GM19239 (cell line): ENCODE data around the gene SORCS2.

Source experiments
- DNase-seq: peaks from one replicate; pipeline ENCODE4 v3.0.0; 2011; ENCODE audit warnings: low spot score; ENCODE audit not compliant: insufficient read length
- FAIRE-seq: peaks from 2 replicates; lab custom pipeline; 2011; peaks lifted over from hg19 to GRCh38; lab: Jason Lieb, UNC

Gene SORCS2

DNA sequence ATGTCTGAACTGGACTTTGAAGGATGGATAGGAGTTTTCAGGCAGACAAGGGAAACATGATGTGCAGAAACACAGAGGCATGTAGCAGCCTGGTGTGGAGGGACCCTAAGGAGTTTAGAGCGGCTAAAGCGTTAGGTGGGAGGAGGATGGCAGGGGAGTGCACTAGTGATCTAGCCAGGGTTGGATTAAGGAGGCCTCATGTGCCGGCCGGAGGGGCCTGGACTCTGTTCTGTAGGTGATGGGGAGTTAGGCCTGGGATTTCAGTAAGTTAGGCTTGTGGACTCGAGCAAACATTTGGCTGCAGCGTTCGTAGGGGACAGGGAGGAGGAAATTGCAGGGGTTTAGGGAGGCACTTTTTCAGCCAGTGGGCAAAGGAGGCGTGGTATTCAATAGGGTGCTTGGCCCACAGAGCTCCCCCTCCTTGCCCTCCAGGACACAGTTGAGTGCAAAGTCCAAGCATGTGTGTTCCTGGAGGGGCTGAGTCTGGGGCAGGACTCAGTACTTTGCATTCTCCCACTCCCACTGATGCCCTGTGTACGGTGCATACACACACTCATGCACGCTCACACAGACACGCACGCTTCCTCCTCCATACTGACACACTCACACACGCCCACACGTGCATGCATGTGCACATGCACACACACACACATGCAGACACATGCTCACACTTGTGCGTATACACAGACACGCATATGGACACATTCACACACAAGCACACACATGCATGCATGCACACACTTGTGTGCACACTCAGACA is 223.8 kb downstream of the SORCS2 start:
- no peak for FAIRE-seq
- no peak for DNase-seq

- DNase-seq: no peak
- FAIRE-seq: no peak
Measured at GRCh38 chr4:7416745-7417432, 224.6 kb downstream of the SORCS2 start.

DNA sequence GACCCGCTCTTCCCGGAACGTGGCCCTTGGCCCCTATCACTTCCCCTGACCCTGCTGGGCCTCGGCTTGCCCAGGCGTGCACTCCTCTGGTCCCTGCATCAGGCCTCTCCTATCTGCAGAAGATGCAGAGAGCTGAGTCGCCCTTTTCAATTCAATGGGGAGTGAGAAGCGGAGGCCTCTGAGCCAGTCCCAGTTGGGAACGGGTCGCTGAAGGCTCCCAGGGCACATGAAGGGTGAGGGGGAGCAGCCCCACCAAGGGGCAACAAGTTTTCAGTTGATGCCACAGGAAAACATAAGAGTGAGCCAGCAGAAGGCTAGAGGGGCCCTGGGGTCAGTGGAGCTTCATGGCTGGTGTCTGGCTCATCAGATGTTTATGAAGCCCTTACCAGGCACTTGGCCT is 225.3 kb downstream of the SORCS2 start:
- no peak for DNase-seq
- no peak for FAIRE-seq

DNA sequence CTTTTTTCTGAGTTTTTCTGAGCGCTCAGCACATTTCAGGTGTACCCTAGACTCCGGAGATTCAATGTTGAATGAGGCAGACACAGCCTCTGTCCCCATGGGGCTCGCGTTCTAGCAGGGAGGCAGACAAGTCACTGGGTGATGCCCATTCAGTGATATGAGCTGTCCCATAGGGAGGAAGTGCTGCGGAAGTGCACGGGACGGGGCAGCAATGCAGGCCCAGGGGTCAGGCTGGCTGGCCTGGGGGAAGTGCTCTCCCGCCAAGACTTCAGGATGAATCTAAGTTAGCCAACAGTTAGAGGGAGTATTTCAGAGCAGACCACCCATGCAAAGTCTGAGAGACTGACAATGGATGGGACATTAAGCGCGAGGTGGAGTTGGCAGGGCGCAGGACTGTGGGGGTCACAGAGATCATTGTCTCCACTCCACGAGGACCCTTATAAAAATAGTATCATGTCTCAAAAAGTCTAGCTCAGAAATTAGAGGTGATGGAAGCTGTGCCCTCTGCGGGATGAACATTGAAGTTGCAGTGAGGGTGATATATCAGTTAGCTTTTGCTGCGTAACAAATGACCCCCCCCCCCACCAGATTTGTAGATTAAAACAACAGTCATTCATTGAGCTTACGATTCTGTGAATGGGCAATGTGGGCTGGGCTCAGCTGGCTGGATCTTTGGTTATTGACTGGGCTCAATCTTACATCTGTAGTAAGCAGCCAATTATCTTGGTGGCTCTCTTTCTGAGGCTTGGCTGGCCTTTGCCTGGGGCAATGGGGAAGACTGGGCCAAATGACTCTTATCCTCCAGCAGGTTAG is 226.0 kb downstream of the SORCS2 start:
- FAIRE-seq (no peak), DNase-seq (no peak)

DNA sequence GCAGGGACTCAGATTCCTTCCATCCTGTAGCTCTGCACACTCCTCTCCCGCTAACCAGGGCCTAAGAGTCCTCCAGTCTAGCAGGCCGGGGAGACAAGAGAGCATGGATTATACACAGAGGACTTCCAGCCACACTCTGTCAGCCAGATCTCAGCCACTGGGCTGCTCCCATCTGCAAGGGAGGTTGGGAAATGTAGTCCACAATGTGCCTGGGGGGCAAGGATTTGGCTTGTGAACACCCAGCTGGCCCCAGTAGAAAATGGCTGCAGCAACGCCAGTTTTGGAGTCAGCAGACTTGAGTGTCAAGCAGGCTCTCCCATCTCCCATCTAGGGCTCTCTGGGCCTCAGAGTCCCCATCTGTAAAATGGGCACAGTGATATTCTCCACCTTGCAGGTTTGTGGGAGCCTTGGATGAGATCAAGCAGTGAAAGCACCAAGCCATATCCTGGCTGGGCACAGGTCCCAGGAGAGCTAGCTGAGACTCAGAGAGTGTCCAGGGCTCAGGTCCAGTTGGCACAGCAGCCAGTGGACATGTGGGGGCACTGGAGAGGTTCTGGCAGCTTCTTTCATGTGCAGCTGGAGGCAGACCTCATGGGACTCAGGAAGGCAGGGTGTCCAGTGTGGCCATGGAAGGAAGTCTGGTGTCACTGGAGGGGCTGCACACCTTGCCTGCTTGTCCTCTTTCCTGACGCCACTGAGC is 227.8 kb downstream of the SORCS2 start:
- DNase-seq (no peak), FAIRE-seq (no peak)

DNA sequence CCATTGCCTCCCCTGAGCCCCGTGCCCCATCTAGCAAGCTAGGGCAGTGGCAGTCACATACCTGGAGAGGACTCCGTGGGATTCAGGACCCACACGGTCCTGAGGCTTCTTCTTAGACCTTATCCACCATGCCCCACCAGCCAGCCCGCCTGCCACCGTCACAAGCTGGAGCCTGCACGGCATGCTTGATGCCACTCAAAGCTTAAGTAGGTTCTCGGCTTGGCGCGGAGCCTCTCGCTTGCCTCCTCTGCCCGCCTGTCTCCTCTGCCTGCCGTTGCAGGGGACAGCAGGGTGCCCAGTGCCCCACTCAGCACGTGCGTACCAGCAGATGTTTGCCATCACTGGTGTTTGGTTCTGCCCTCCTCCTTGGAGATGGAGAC is 228.3 kb downstream of the SORCS2 start:
- no peak for FAIRE-seq

GRCh38 chr4:7421356-7422150 is 229.2 kb downstream of the SORCS2 start:
- FAIRE-seq (no peak), DNase-seq (no peak)

More for the DNA sequence above, 228.3 kb downstream of the SORCS2 start:
- no peak for DNase-seq

DNA sequence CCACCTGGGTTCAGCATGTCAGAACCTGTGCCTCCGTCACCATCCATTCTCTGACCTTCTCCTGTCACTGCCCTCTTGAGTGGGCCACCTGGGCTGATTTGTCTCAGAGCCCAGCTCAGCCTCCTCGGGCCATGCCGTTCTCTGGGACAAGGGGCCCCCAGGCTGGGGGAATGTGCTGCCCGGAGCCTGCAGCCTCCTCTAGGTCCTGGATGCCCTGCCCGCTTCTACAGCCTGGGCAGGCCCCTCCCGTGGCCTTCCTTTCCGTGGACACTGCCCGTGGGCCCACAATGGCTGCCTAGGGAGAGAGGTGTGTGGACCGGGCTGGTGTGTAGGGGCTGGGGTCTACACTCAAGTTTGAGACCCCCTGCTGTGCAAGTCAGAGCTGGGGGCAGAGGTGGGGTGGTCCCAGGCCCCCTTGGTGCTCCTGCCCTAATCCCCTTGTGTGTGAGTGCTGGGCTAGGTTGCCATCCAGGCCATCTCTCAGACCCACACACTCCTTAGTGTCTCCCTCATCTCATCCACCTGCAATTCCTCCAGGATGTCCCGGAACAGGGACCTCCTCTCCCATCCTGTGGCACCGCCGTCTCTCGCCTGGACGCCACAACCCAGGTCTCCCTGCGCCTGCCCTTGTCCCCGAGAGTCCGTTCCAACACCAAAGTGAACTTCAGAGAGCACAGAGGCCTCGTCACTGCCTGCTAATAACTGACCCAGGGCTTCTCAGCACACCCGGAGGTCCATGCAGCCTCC is 230.0 kb downstream of the SORCS2 start:
- no peak for FAIRE-seq

GRCh38 chr4:7422898-7423180 is 230.5 kb downstream of the SORCS2 start:
- no peak for FAIRE-seq
- DNase-seq: no peak

More for the DNA sequence above, 230.0 kb downstream of the SORCS2 start:
- no peak for DNase-seq

DNA sequence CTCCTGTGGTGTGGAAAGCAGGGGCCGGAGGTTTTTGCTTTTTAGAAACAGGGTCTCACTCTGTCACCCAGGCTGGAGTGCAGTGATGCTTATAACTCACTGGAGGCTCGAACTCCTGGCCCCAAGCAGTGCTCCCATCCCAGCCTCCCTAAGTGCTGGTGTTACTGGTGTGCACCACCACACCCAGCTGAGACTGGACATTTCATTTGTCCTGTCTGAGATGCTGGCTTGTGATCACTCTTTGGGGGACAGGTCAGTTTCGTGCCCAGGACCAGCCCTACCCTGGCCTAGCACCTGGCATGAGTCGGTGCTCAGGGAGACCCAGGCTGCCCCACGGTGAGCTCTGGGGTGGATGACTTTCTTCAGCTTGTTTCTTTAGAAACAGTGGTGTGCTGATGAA is 231.1 kb downstream of the SORCS2 start:
- FAIRE-seq (no peak), DNase-seq (no peak)

GRCh38 chr4:7423801-7424552 is 231.6 kb downstream of the SORCS2 start:
- FAIRE-seq: no peak
- DNase-seq: no peak

DNA sequence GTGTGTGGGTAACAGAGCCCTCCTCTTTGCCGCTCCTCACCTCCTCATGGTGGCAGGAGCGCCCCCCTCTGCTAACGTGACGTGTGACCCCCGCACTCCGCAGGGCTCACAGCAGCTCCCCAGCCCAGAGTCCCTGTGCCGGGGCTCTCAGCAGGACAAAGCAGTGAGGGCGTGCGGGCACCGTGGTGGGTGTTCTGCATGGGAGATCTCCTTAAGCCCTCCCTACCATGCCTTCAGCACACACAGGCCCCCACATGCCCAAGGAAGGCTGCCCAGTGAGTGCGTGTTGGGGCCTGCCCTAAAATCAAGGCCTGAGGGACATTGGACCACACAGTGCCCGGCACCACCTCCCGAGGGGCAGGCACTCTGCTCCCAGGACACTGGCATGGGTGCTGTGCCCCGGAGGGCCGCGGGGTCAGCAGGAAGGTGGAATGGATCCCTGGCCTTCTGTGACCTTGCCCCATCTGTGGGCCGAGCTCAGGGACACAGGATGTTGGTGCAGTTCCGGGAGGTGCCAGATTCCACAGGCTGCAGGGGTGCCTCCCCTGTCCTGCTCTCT is 232.3 kb downstream of the SORCS2 start:
- no peak for DNase-seq
- FAIRE-seq: no peak

- DNase-seq (no peak), FAIRE-seq (no peak)
Measured at GRCh38 chr4:7425124-7425523, 232.8 kb downstream of the SORCS2 start.

DNA sequence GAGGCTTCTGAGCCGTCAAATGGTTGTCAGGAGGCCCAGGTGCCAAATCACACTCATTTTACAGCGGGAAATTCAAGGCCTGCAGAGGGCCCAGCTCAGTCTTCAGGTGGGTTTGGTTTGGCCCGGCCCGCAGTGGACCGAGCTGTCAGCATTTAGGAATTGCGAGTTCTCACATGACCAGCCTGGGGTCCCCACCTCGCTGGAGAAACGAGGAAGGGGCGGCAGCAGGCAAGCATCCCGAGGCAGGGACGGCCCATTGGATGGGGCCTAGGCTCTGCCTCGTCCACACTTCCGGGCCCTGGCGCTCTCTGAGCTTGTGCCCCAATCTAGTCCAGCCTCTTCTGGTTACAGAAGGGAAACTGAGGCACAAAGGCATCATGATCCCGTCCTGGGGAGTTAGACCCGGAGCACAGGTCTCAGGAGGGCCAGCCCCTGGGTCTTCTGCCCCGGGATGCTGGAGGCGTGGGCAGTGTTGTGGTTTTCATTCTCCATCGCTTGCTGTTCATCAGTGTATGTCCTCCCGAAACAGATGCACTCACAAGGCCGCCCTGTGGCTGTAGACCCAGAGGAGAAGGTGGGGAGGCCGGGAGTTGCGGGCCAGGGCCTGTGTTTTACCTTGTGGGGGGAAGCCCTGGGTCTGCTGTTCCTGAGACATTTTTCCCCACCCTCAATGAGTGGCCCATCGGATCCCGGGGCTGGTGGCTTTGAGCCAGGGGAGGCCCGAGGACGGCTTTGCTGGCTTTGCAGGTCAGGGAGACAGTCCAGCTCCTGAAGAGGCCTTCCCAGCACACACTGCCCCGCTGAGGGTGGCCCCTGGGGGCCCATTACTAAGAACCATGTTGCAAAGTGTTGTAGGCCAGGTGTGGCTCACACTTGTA is 233.5 kb downstream of the SORCS2 start:
- FAIRE-seq: no peak

DNA sequence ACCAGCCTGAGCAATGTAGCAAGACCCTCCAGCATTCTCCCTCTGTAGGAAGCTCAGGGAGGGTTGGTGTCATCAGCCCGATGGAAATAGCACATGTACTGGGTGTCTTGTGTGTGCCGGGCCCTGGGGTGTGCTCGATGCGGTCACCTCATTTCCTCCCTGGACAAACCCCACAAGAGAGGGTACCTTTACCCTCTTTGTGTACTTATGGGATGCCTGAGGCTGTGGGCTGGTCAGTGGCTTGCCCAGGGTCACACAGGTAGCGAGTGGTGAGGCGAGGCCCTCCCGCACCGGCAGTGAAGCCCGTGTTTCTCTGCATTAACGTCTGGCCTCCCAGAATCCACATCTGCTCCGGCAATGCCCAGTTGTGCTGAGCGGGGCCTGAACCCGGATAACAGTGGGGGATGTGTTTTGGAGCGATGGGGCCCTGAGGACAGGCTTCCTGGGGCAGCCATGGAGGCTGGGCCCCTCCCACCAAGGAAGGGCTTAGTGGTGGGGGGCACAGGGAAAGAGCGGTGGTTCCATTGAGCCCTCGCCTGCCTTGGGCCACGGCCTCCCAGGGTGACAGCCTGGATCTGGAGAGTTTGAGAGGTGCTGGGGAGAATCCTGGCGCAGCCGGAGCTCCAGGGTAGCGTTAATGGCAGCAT is 234.3 kb downstream of the SORCS2 start:
- FAIRE-seq (no peak), DNase-seq (no peak)

More for the DNA sequence above, 233.5 kb downstream of the SORCS2 start:
- no peak for DNase-seq

- DNase-seq (no peak), FAIRE-seq (no peak)
Measured at GRCh38 chr4:7427361-7427760, 235.0 kb downstream of the SORCS2 start.

GRCh38 chr4:7427831-7428260 is 235.5 kb downstream of the SORCS2 start:
- DNase-seq (no peak), FAIRE-seq (no peak)
